ENCODE results near the gene MRPL4. TPM values are rescaled to one million over a fixed set of nuclear protein-coding genes. Genes with fewer than 3 reads are reported as not detected.

MRPL4 gene
- total and polyA plus RNA-seq, 8 donors = 16.1 to 314 (median 52.4) TPM

GRCh38 chr19:10211691-10212090 lies 40.3 kb upstream of the MRPL4 start:
- H3K27me3 ChIP-seq = no peaks in the 10 kb centered on the region
- no peak for DNase-seq
- intact Hi-C loops (cut with DNase I; ENCODE audit: low total_unique reads) = no loop called here
- TF ChIP-seq EP300 (IDR thresholded peaks at IDR 0.05) = no peak
- H3K4me3 ChIP-seq = no peak overlapping the region
- no peaks in the 10 kb centered on the region for H3K36me3 ChIP-seq
- 77 to 92% (median 81%) methylated on average over 5 to 6 of the region's 6 CpGs for WGBS, 5 donors
- no peak overlapping the region for H3K27ac ChIP-seq
- H3K4me1 ChIP-seq = no peaks in the 10 kb centered on the region
- peaks cover 0 to 6% (median 3%) of the 10 kb centered on the region in 4 donors for H3K9me3 ChIP-seq

- no peak for DNase-seq
- H3K4me1 ChIP-seq = no peaks in the 10 kb centered on the region
- H3K36me3 ChIP-seq = peaks cover 0 to 4% (median 0%) of the 10 kb centered on the region in 4 donors
- H3K9me3 ChIP-seq = no peaks in the 10 kb centered on the region
- H3K27ac ChIP-seq = no peak overlapping the region
- intact Hi-C loops (cut with DNase I; ENCODE audit: low total_unique reads) = no loop called here
- WGBS, 5 donors = 86 to 99% (median 94%) methylated on average over 5 of the region's 5 CpGs
- TF ChIP-seq EP300 (IDR thresholded peaks at IDR 0.05) = no peak
- TF ChIP-seq POLR2AphosphoS5 (IDR thresholded peaks at IDR 0.05) = no peak
- TF ChIP-seq POLR2A (IDR thresholded peaks at IDR 0.05) = no peak
- TF ChIP-seq CTCF (IDR thresholded peaks at IDR 0.05) = no peak
- H3K27me3 ChIP-seq = no peaks in the 10 kb centered on the region
- H3K4me3 ChIP-seq = no peak overlapping the region
These were observed 37.2 kb upstream of the MRPL4 start for GRCh38 chr19:10214784-10215183.

DNA sequence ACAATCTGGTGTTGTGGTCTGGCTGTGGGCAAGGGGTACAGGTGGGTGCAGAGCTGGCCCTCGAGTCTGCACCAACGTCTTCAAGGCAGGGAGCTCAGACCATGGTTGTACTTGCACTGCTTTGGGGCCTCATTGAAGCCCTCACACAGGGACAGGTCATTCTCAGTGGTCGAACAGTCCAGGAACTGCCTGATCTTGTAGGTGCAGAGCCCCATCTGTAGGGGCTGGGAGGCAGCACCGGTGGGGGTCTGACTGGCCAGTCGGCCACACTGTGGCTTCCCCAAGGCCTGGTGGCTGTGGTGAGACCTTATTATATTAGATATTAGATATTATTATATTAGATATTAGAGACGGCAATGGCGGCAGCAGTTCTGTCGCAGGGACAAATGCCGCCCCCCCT lies 34.9 kb upstream of the MRPL4 start:
- H3K4me1 ChIP-seq = peaks cover 0 to 4% (median 0%) of the 10 kb centered on the region in 4 donors
- peaks cover 0 to 4% (median 0%) of the 10 kb centered on the region in 4 donors for H3K36me3 ChIP-seq
- no peak for TF ChIP-seq CTCF (IDR thresholded peaks at IDR 0.05)
- no peak for TF ChIP-seq EP300 (IDR thresholded peaks at IDR 0.05)
- TF ChIP-seq POLR2AphosphoS5 (IDR thresholded peaks at IDR 0.05) = no peak
- no peak for TF ChIP-seq POLR2A (IDR thresholded peaks at IDR 0.05)
- WGBS, 5 donors = 82 to 94% (median 84%) methylated on average over 9 of the region's 9 CpGs
- DNase-seq = no peak
- intact Hi-C loops (cut with DNase I; ENCODE audit: low total_unique reads) = no loop called here
- no peak overlapping the region for H3K4me3 ChIP-seq
- H3K27ac ChIP-seq = no peak overlapping the region
- no peaks in the 10 kb centered on the region for H3K9me3 ChIP-seq
- H3K27me3 ChIP-seq = no peaks in the 10 kb centered on the region

DNA sequence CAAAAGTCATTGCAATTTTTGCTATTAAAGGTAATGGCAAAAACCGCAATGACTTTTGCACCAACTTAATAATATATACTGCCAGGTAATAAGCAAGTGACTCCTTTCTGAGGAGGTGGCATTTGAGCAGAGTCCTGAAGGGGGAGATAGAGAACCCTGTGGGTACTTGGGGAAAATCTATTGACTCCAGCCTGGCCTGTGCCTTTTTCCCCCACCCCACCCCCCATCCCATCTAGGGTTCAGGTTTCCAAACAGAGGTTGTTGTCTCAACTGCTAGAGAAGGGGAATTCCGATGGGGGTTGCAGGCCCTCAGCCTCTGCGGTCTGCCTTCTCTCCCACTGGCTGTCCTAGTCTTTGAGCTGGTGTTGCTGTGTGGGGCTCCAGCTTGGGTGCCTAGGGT lies 32.3 kb upstream of the MRPL4 start:
- Histone ChIP-seq H3K27me3 (no peaks in the 10 kb centered on the region), H3K9me3 (no peaks in the 10 kb centered on the region), H3K4me1 (peaks cover 0 to 4% (median 0%) of the 10 kb centered on the region in 4 donors), H3K36me3 (peaks cover 12 to 18% (median 15%) of the 10 kb centered on the region in 4 donors), H3K27ac (no peak overlapping the region), H3K4me3 (no peak overlapping the region)
- no peak for TF ChIP-seq EP300 (IDR thresholded peaks at IDR 0.05)
- no peak for TF ChIP-seq POLR2A (IDR thresholded peaks at IDR 0.05)
- TF ChIP-seq CTCF (IDR thresholded peaks at IDR 0.05) = peak in 2 of 7 experiments; percentile 18
- peak in 1 of 2 donors; percentile 50 for DNase-seq
- intact Hi-C loops (cut with DNase I; ENCODE audit: low total_unique reads) = no loop called here
- 19 to 33% (median 24%) methylated on average over 3 of the region's 3 CpGs for WGBS, 5 donors

GRCh38 chr19:10220695-10221094 lies 31.3 kb upstream of the MRPL4 start:
- no peak for DNase-seq
- intact Hi-C loops (cut with DNase I; ENCODE audit: low total_unique reads) = no loop called here
- Histone ChIP-seq H3K4me1 (peaks cover 0 to 4% (median 0%) of the 10 kb centered on the region in 4 donors), H3K27me3 (no peaks in the 10 kb centered on the region), H3K36me3 (peaks cover 13 to 19% (median 15%) of the 10 kb centered on the region in 4 donors), H3K27ac (no peak overlapping the region), H3K4me3 (no peak overlapping the region), H3K9me3 (no peaks in the 10 kb centered on the region)
- TF ChIP-seq POLR2A (IDR thresholded peaks at IDR 0.05) (no peak), POLR2AphosphoS5 (IDR thresholded peaks at IDR 0.05) (no peak), EP300 (IDR thresholded peaks at IDR 0.05) (no peak), CTCF (IDR thresholded peaks at IDR 0.05) (no peak)
- 87 to 92% (median 90%) methylated on average over 6 to 7 of the region's 7 CpGs for WGBS, 5 donors
